22Rv1 (cell line): ENCODE data around the gene U2AF1L4.

Experiments
- ZFX ChIP-seq: fragments of 450-650 bp; IDR thresholded peaks from 2 replicates; pipeline ENCODE4 v1.6.1; 2017; ENCODE audit warnings: antibody characterized with exemption, borderline replicate concordance
- TF ChIP-seq, protein P1 (sequence below): fragments of 450-650 bp; IDR thresholded peaks from 2 replicates; pipeline ENCODE4 v1.5.1; 2017; ENCODE audit warnings: mild to moderate bottlenecking

- TF ChIP-seq ZFX = no peak
- TF ChIP-seq, protein P1, sequence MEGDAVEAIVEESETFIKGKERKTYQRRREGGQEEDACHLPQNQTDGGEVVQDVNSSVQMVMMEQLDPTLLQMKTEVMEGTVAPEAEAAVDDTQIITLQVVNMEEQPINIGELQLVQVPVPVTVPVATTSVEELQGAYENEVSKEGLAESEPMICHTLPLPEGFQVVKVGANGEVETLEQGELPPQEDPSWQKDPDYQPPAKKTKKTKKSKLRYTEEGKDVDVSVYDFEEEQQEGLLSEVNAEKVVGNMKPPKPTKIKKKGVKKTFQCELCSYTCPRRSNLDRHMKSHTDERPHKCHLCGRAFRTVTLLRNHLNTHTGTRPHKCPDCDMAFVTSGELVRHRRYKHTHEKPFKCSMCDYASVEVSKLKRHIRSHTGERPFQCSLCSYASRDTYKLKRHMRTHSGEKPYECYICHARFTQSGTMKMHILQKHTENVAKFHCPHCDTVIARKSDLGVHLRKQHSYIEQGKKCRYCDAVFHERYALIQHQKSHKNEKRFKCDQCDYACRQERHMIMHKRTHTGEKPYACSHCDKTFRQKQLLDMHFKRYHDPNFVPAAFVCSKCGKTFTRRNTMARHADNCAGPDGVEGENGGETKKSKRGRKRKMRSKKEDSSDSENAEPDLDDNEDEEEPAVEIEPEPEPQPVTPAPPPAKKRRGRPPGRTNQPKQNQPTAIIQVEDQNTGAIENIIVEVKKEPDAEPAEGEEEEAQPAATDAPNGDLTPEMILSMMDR = no peak
Observed at GRCh38 chr19:35739275-35740107, 5.7 kb downstream of the U2AF1L4 start.
